Skeletal muscle tissue (tissue), 4 donors: ENCODE results near the gene NAB1. TPM values are rescaled to one million over a fixed set of nuclear protein-coding genes. Genes with fewer than 3 reads are reported as not detected.

Experiments used
- H3K27ac ChIP-seq: one replicate; pipeline ENCODE4 v1.7.0; 2013; ENCODE audit warnings: mild to moderate bottlenecking, low read depth, low read length, inconsistent platforms
- H3K27me3 ChIP-seq, 3 donors: one replicate each; pipeline ENCODE4 v1.7.0; 2013; ENCODE audit warnings: low read length in 3 of 3; ENCODE audit not compliant: control insufficient read depth in 3 of 3, insufficient read depth in 3 of 3
- H3K36me3 ChIP-seq, 3 donors: one replicate each; pipeline ENCODE4 v1.7.0; 2013; ENCODE audit warnings: low read length in 3 of 3; ENCODE audit not compliant: control insufficient read depth in 3 of 3, insufficient read depth in 3 of 3
- H3K4me1 ChIP-seq, 3 donors: one replicate each; pipeline ENCODE4 v1.7.0; 2013; ENCODE audit warnings: low read length in 3 of 3, mild to moderate bottlenecking in 3 of 3; ENCODE audit not compliant: control insufficient read depth in 3 of 3, insufficient read depth in 3 of 3
- H3K4me3 ChIP-seq, 3 donors: one replicate each; pipeline ENCODE4 v1.7.0; 2013; ENCODE audit warnings: low read length in 3 of 3
- H3K9ac ChIP-seq, 3 donors: one replicate each; pipeline ENCODE4 v1.7.0; 2013; ENCODE audit warnings: low read length in 3 of 3, mild to moderate bottlenecking in 3 of 3, moderate library complexity in 2 of 3, low read depth in 1 of 3
- H3K9me3 ChIP-seq, 3 donors: one replicate each; pipeline ENCODE4 v1.7.0; 2013; ENCODE audit warnings: low read length in 3 of 3; ENCODE audit not compliant: control insufficient read depth in 3 of 3
- total RNA-seq: library from RNA; depleted of rRNA; stranded (reverse); fragments of >200 nt; gene quantifications from one replicate; pipeline ENCODE4 v1.2.3, GENCODE V29; 2014
- donor health status: Osteomylitis.

Gene NAB1
- total RNA-seq, 1 donor from 2014 or later, result 128 TPM

DNA sequence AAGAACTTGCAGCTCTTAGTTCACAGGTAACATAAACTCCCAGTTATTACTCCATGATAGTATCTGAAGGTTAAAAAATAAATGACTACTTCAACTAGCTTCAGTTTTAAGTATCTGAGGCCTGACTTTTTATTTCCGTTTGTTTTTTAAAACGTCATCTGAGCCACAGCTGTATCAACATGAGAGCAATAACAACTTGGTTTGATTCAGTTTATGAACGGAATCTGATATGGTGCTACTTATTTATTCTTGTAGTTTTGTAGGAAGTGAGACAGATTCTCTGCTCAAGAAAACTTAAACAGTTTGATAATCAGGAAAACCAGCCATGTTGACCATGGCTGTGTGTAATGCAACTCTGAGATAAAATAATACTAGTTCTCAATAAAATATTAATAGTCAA, 34.9 kb downstream of the NAB1 start:
- Histone ChIP-seq H3K9me3 (no peaks in the 10 kb centered on the region), H3K27ac (no peak overlapping the region), H3K36me3 (peaks cover 0 to 21% (median 20%) of the 10 kb centered on the region in 3 donors), H3K9ac (no peak overlapping the region), H3K4me1 (no peaks in the 10 kb centered on the region), H3K27me3 (no peaks in the 10 kb centered on the region), H3K4me3 (no peak overlapping the region)

DNA sequence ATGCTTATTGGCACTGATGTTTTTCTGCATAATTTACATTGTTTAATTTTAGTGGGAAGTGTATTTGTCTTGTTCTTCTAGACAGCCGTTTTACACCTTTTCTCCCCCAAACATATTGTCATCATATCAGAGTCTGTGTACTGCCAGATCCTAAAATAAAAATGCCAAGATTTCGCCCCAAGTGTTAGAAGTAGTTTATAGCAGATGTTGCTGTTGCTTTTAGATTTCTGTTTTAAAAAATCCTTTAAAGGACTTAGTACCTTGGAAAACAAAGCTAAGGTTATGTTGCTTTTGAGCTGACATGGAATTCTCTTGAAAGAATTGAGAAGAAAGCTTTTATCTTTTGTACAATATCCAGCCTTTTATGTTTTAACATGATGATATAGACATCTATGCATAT, 36.0 kb downstream of the NAB1 start:
- H3K27ac ChIP-seq, result no peak overlapping the region
- H3K4me3 ChIP-seq, result no peak overlapping the region
- no peaks in the 10 kb centered on the region for H3K9me3 ChIP-seq
- no peak overlapping the region for H3K9ac ChIP-seq
- H3K4me1 ChIP-seq, result no peaks in the 10 kb centered on the region
- no peaks in the 10 kb centered on the region for H3K27me3 ChIP-seq
- peaks cover 0 to 18% (median 16%) of the 10 kb centered on the region in 3 donors for H3K36me3 ChIP-seq

DNA sequence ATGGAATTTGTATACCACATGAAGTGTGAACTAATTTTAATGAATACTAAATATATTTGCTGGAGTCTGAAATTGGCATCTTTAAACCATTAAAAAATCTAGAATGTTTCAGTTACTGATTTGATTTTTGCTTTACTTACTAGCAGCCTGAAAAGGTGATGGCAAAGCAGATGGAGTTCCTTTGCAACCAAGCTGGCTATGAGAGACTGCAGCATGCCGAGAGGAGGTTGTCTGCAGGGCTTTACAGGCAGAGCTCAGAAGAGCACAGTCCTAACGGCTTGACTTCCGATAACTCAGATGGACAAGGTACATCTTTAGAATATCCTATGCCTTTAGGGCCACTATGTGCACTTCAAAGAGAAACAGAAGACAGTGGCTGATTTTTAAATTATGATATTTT, 36.5 kb downstream of the NAB1 start:
- Histone ChIP-seq H3K36me3 (peaks cover 0 to 19% (median 16%) of the 10 kb centered on the region in 3 donors), H3K9me3 (no peaks in the 10 kb centered on the region), H3K4me1 (no peaks in the 10 kb centered on the region), H3K27ac (no peak overlapping the region), H3K27me3 (no peaks in the 10 kb centered on the region), H3K9ac (no peak overlapping the region), H3K4me3 (no peak overlapping the region)

DNA sequence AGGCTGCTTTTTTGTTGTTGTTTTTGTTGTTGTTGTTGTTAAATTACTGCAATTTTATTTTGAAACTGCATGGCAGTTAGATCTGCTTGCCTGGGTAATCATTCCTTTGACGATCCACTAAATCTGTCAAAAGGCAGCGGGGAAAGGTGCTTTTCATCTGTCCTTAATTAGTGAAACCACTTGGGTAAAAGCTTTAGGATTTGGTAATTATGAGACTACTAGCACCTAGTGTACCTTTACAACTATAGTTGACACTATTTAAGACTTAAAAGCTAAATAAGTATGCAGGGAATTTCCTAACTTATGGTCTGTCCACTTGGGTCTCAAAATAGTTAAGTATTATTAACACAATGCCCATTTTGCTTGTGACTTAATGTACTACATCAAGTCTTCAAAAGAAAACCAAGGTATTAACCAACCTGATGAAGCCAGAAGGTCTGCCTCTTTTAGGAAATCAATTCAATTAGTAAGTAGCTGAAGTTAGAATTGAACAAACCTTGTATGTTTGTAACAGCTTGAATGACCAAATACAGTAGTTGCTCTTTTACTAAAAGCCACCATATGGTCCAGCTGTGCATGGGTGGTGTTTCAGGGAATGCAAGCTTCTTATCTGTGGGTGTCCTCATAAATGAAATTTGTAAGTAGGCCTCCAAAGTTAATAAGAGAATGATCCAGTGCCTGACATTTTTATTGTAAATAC, 44.8 kb downstream of the NAB1 start:
- no peaks in the 10 kb centered on the region for H3K9me3 ChIP-seq
- no peak overlapping the region for H3K27ac ChIP-seq
- H3K27me3 ChIP-seq, result no peaks in the 10 kb centered on the region
- no peaks in the 10 kb centered on the region for H3K4me1 ChIP-seq
- H3K9ac ChIP-seq, result no peak overlapping the region
- peaks cover 0 to 7% (median 0%) of the 10 kb centered on the region in 3 donors for H3K36me3 ChIP-seq
- no peak overlapping the region for H3K4me3 ChIP-seq

DNA sequence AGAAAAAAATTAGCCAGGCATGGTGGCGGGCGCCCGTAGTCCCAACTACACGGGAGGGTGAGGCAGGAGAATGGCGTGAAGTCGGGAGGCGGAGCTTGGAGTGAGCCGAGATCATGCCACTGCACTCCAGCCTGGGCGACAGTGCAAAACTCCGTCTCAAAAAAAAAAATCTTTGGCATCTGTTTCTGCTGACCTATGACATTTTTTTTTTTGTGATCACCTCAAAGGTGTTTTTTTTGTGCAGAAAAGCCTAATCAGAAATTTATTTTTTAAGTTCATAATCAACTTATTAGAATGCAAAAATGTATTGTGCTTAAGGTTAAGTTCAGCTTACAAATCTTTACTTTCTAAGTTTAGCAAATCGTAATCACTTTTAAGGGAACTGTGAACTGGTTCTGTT, 45.6 kb downstream of the NAB1 start:
- Histone ChIP-seq H3K27ac (no peak overlapping the region), H3K27me3 (no peaks in the 10 kb centered on the region), H3K9me3 (no peaks in the 10 kb centered on the region), H3K36me3 (peaks cover 0 to 7% (median 0%) of the 10 kb centered on the region in 3 donors), H3K4me3 (no peak overlapping the region), H3K9ac (no peak overlapping the region), H3K4me1 (no peaks in the 10 kb centered on the region)

- peaks cover 0 to 4% (median 0%) of the 10 kb centered on the region in 3 donors for H3K36me3 ChIP-seq
- no peaks in the 10 kb centered on the region for H3K9me3 ChIP-seq
- H3K4me3 ChIP-seq, result no peak overlapping the region
- no peaks in the 10 kb centered on the region for H3K27me3 ChIP-seq
- no peaks in the 10 kb centered on the region for H3K4me1 ChIP-seq
- no peak overlapping the region for H3K9ac ChIP-seq
- H3K27ac ChIP-seq, result no peak overlapping the region
Observed at GRCh38 chr2:190695739-190696138, 46.9 kb downstream of the NAB1 start.

DNA sequence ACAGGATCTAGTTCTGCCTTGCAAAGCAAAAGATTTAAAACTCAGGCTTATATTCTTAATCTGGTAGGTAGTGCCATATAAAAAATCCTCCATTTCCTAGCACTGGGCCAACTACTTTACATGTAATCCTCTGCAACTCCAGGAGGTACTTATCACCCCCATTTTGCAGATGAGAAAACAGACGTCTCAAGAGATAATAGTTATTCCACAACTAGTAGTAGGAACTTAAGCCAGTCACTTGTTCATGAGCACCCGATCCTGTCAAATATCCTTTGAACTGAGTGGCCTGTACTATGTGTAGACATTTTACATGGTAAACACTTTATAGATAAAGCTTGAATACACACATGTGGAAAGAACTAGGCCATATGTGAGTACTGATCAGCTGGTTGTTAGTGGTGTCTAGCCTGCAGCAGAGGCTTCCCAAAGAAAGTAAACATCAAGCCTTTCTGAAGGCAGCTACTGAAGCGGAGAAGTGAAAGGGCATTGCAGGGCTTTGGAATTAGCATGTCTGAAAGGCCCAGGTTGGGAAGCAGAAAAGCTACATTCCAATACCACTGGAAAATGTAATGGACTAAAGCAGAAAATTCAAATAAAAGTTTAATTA, 48.0 kb downstream of the NAB1 start:
- H3K9me3 ChIP-seq, result no peaks in the 10 kb centered on the region
- no peak overlapping the region for H3K27ac ChIP-seq
- no peak overlapping the region for H3K9ac ChIP-seq
- peaks cover 0 to 4% (median 0%) of the 10 kb centered on the region in 3 donors for H3K36me3 ChIP-seq
- no peak overlapping the region for H3K4me3 ChIP-seq
- H3K4me1 ChIP-seq, result no peaks in the 10 kb centered on the region
- H3K27me3 ChIP-seq, result no peaks in the 10 kb centered on the region

DNA sequence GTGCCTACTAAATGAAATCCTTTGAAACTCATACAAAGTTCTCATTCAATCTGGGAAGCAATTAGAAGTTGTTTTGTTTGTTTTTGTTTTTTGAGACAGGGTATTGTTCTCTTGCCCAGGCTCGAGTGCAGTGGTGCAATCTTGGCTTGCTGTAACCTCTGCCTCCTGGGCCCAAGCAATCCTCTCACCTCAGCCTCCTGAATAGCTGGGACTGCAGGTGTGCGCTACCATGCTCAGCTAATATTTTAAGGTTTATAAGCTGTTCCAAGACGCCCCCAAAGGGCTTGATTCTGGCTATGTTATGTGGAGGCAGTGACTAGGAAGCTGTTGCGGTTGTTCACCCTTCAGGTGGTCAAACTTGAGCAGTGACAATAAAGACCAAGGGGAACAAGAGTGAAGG, 48.5 kb downstream of the NAB1 start:
- no peaks in the 10 kb centered on the region for H3K4me1 ChIP-seq
- H3K9ac ChIP-seq, result no peak overlapping the region
- H3K9me3 ChIP-seq, result no peaks in the 10 kb centered on the region
- no peaks in the 10 kb centered on the region for H3K27me3 ChIP-seq
- H3K4me3 ChIP-seq, result no peak overlapping the region
- H3K27ac ChIP-seq, result no peak overlapping the region
- peaks cover 0 to 4% (median 0%) of the 10 kb centered on the region in 3 donors for H3K36me3 ChIP-seq

- Histone ChIP-seq H3K27me3 (no peaks in the 10 kb centered on the region), H3K4me3 (no peak overlapping the region), H3K27ac (no peak overlapping the region), H3K4me1 (no peaks in the 10 kb centered on the region), H3K36me3 (no peaks in the 10 kb centered on the region), H3K9ac (no peak overlapping the region), H3K9me3 (no peaks in the 10 kb centered on the region)
Observed at GRCh38 chr2:190698895-190699294, 50.0 kb downstream of the NAB1 start.

GRCh38 chr2:190701586-190701985, 52.7 kb downstream of the NAB1 start:
- H3K27me3 ChIP-seq, result no peaks in the 10 kb centered on the region
- H3K36me3 ChIP-seq, result no peaks in the 10 kb centered on the region
- no peak overlapping the region for H3K9ac ChIP-seq
- no peaks in the 10 kb centered on the region for H3K9me3 ChIP-seq
- no peak overlapping the region for H3K27ac ChIP-seq
- H3K4me1 ChIP-seq, result no peaks in the 10 kb centered on the region
- no peak overlapping the region for H3K4me3 ChIP-seq
